ENCODE measurements around the gene SNTG2.

Gene SNTG2

GRCh38 chr2:1249897-1250687, 299.4 kb downstream of the SNTG2 start:
- DNase-seq = no peak

- no peak for DNase-seq
These were observed 300.9 kb downstream of the SNTG2 start for GRCh38 chr2:1251520-1251919.

GRCh38 chr2:1253629-1254028, 303.0 kb downstream of the SNTG2 start:
- no peak for DNase-seq

- no peak for DNase-seq
These were observed 304.2 kb downstream of the SNTG2 start for GRCh38 chr2:1254662-1255343.

GRCh38 chr2:1256632-1257324, 306.1 kb downstream of the SNTG2 start:
- DNase-seq = no peak

GRCh38 chr2:1257334-1257733, 306.7 kb downstream of the SNTG2 start:
- DNase-seq = no peak

- DNase-seq = no peak
These were observed 309.1 kb downstream of the SNTG2 start for GRCh38 chr2:1259746-1260145.

- no peak for DNase-seq
These were observed 312.0 kb downstream of the SNTG2 start for GRCh38 chr2:1262609-1263008.

GRCh38 chr2:1265454-1265853, 314.8 kb downstream of the SNTG2 start:
- DNase-seq = no peak

- DNase-seq = no peak
These were observed 315.7 kb downstream of the SNTG2 start for GRCh38 chr2:1266351-1266750.

- no peak for DNase-seq
These were observed 317.4 kb downstream of the SNTG2 start for GRCh38 chr2:1268034-1268433.

GRCh38 chr2:1269812-1270211, 319.2 kb downstream of the SNTG2 start:
- no peak for DNase-seq

- DNase-seq = no peak
These were observed 322.2 kb downstream of the SNTG2 start for GRCh38 chr2:1272835-1273234.

GRCh38 chr2:1277634-1278033, 327.0 kb downstream of the SNTG2 start:
- DNase-seq = no peak

GRCh38 chr2:1278125-1278524, 327.5 kb downstream of the SNTG2 start:
- no peak for DNase-seq

GRCh38 chr2:1278861-1279260, 328.2 kb downstream of the SNTG2 start:
- no peak for DNase-seq

- DNase-seq = no peak
These were observed 331.9 kb downstream of the SNTG2 start for GRCh38 chr2:1282552-1282951.

GRCh38 chr2:1283020-1283801, 332.6 kb downstream of the SNTG2 start:
- DNase-seq = no peak

- no peak for DNase-seq
These were observed 333.2 kb downstream of the SNTG2 start for GRCh38 chr2:1283871-1284270.

GRCh38 chr2:1286929-1287328, 336.3 kb downstream of the SNTG2 start:
- no peak for DNase-seq

- DNase-seq = no peak
These were observed 336.8 kb downstream of the SNTG2 start for GRCh38 chr2:1287427-1287826.

GRCh38 chr2:1294900-1295299, 344.3 kb downstream of the SNTG2 start:
- no peak for DNase-seq

- no peak for DNase-seq
These were observed 345.1 kb downstream of the SNTG2 start for GRCh38 chr2:1295740-1296139.
